C4-2B (cell line): ENCODE data around the gene RBFOX2.
"Not testable (repeated sequence)": the region's sequence is repeated elsewhere in the genome, so short reads cannot be mapped to it uniquely, and the experiment has no call there.

ENCODE experiments used
- CTCF ChIP-seq: fragments of 450-650 bp; conservative IDR thresholded peaks from 2 replicates; pipeline ENCODE4 v1.5.1; 2017; ENCODE audit warnings: mild to moderate bottlenecking
- ZFX ChIP-seq: fragments of 450-650 bp; IDR thresholded peaks from 2 replicates; pipeline ENCODE4 v1.6.1; 2017

- not testable (repeated sequence) for TF ChIP-seq CTCF, ZFX
These were observed 25.8 kb upstream of the RBFOX2 start for GRCh38 chr22:36054446-36054845.
